Measurements from ENCODE around the gene NPC1. TPM values are rescaled to one million over a fixed set of nuclear protein-coding genes. Genes with fewer than 3 reads are reported as not detected.

Gene NPC1
- total and polyA plus RNA-seq, 2 of the 8 experiments (the other 6 are each of a cell fraction or from before 2014, with no cell fraction given): 34.1 to 39.5 TPM

DNA sequence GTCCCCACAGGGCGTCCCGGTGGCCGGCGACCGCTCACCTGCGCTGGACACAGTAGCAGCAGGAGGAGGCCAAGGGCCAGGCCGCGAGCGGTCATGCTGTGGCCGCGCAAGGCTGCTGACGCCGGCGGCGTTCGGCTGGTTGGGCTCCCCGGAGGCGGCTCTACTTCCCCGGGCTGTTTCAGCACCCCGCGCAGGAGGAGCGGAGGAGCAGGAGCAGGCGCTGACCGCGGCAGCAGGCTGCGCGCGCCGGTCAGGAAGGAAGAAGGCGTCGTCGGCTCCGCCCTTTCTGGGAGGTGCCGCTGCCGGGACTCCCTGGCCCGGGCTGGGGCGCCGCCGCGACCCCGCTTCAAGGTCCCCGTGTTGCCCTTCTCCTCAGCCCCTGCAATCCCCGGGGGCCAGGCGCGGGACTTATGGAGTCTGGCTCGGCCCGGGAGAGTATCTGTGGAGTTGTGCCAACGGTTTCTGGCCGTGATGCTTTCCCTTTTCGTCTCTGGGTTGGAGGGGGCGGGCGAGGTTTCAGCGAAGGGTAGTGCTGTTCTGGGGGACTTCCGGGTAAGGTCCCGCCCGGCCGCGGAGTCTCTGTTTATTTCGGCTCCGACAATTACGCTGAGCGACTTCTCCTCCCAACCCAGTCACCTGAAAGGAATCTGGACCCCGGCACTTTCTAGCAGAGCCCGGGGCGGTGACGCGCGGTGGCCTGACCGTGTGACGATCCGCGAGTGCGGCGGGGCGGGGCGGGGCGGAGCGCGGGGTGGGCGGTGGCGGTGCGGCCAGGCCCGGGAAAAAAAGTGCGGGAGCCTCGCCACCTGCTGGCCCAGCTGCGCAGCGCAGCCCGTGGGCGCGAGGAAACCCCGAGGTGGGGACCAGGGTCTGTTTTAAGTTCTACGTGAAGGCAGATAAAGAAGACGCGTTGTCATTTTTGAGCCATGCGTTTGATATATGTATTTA lies at the start of gene NPC1 (continued):
- TF ChIP-seq, protein P1, sequence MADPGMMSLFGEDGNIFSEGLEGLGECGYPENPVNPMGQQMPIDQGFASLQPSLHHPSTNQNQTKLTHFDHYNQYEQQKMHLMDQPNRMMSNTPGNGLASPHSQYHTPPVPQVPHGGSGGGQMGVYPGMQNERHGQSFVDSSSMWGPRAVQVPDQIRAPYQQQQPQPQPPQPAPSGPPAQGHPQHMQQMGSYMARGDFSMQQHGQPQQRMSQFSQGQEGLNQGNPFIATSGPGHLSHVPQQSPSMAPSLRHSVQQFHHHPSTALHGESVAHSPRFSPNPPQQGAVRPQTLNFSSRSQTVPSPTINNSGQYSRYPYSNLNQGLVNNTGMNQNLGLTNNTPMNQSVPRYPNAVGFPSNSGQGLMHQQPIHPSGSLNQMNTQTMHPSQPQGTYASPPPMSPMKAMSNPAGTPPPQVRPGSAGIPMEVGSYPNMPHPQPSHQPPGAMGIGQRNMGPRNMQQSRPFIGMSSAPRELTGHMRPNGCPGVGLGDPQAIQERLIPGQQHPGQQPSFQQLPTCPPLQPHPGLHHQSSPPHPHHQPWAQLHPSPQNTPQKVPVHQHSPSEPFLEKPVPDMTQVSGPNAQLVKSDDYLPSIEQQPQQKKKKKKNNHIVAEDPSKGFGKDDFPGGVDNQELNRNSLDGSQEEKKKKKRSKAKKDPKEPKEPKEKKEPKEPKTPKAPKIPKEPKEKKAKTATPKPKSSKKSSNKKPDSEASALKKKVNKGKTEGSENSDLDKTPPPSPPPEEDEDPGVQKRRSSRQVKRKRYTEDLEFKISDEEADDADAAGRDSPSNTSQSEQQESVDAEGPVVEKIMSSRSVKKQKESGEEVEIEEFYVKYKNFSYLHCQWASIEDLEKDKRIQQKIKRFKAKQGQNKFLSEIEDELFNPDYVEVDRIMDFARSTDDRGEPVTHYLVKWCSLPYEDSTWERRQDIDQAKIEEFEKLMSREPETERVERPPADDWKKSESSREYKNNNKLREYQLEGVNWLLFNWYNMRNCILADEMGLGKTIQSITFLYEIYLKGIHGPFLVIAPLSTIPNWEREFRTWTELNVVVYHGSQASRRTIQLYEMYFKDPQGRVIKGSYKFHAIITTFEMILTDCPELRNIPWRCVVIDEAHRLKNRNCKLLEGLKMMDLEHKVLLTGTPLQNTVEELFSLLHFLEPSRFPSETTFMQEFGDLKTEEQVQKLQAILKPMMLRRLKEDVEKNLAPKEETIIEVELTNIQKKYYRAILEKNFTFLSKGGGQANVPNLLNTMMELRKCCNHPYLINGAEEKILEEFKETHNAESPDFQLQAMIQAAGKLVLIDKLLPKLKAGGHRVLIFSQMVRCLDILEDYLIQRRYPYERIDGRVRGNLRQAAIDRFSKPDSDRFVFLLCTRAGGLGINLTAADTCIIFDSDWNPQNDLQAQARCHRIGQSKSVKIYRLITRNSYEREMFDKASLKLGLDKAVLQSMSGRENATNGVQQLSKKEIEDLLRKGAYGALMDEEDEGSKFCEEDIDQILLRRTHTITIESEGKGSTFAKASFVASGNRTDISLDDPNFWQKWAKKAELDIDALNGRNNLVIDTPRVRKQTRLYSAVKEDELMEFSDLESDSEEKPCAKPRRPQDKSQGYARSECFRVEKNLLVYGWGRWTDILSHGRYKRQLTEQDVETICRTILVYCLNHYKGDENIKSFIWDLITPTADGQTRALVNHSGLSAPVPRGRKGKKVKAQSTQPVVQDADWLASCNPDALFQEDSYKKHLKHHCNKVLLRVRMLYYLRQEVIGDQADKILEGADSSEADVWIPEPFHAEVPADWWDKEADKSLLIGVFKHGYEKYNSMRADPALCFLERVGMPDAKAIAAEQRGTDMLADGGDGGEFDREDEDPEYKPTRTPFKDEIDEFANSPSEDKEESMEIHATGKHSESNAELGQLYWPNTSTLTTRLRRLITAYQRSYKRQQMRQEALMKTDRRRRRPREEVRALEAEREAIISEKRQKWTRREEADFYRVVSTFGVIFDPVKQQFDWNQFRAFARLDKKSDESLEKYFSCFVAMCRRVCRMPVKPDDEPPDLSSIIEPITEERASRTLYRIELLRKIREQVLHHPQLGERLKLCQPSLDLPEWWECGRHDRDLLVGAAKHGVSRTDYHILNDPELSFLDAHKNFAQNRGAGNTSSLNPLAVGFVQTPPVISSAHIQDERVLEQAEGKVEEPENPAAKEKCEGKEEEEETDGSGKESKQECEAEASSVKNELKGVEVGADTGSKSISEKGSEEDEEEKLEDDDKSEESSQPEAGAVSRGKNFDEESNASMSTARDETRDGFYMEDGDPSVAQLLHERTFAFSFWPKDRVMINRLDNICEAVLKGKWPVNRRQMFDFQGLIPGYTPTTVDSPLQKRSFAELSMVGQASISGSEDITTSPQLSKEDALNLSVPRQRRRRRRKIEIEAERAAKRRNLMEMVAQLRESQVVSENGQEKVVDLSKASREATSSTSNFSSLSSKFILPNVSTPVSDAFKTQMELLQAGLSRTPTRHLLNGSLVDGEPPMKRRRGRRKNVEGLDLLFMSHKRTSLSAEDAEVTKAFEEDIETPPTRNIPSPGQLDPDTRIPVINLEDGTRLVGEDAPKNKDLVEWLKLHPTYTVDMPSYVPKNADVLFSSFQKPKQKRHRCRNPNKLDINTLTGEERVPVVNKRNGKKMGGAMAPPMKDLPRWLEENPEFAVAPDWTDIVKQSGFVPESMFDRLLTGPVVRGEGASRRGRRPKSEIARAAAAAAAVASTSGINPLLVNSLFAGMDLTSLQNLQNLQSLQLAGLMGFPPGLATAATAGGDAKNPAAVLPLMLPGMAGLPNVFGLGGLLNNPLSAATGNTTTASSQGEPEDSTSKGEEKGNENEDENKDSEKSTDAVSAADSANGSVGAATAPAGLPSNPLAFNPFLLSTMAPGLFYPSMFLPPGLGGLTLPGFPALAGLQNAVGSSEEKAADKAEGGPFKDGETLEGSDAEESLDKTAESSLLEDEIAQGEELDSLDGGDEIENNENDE (IDR thresholded peaks at IDR 0.05; ENCODE audit: insufficient replicate concordance, low read length): no peak
- TF ChIP-seq SIN3A (conservative IDR thresholded peaks at IDR 0.05 in 1 of 2, IDR thresholded peaks at IDR 0.05 in 1 of 2; ENCODE audit: low read depth in 1 of 2, low read length in 2 of 2) (no peak; a peak in 1 of 4 replicates), EZH2 (IDR thresholded peaks at IDR 0.05; ENCODE audit: low read depth, low read length, severe bottlenecking) (no peak), RAD21 (IDR thresholded peaks at IDR 0.05 in 1 of 2, conservative IDR thresholded peaks at IDR 0.05 in 1 of 2; ENCODE audit: low read depth in 2 of 2, low read length in 2 of 2) (peak; percentile 54 to 62; a peak in 3 of 4 replicates), ASH2L (IDR thresholded peaks at IDR 0.05; ENCODE audit: low read length) (peak; percentile 95), CTBP2 (IDR thresholded peaks at IDR 0.05; ENCODE audit: borderline replicate concordance, insufficient read depth, insufficient read length, low read length) (no peak), CBX8 (IDR thresholded peaks at IDR 0.05; ENCODE audit: borderline replicate concordance, low read depth, low read length) (no peak), HDAC6 (IDR thresholded peaks at IDR 0.05; ENCODE audit: low read depth, low read length) (no peak)

Measured in H1 (cell line).